AG04450 (cell line): Measurements from ENCODE around the gene DMRTB1. TPM values are rescaled to one million over a fixed set of nuclear protein-coding genes. Genes with fewer than 3 reads are reported as not detected.

Experiments used
- CTCF ChIA-PET: fragments of 300-600, 350-600 bp; formaldehyde crosslinking; extraction: SDS; loops from one replicate; lab custom pipeline; 2022; ENCODE audit warnings: antibody characterized with exemption, inconsistent platforms; lab: Charles Lee
- POLR2A ChIA-PET: fragments of 350-600 bp; formaldehyde crosslinking; extraction: SDS; loops from one replicate; lab custom pipeline; 2021; ENCODE audit warnings: antibody characterized with exemption, inconsistent platforms; lab: Yijun Ruan, JAX
- DNase-seq: peaks from one replicate; pipeline ENCODE4 v3.0.0-alpha.2; 2011; ENCODE audit warnings: low read depth, low spot score
- H3K27ac ChIP-seq: one replicate; pipeline ENCODE4 v1.5.1; 2012; ENCODE audit warnings: low read depth, low read length, control low read depth
- H3K27me3 ChIP-seq: one replicate; pipeline ENCODE4 v1.6.0; 2012; ENCODE audit warnings: low read length; ENCODE audit not compliant: control insufficient read depth, insufficient read depth
- H3K4me3 ChIP-seq: 2 replicates; pipeline ENCODE4 v1.5.1; 2011; ENCODE audit warnings: mild to moderate bottlenecking, low read depth, low read length, control low read depth
- H3K9me3 ChIP-seq: 2 replicates; pipeline ENCODE4 v1.5.1; 2012; ENCODE audit warnings: low read length; ENCODE audit not compliant: control insufficient read depth, insufficient read depth
- polyA minus RNA-seq: library from RNA; depleted of rRNA, polyadenylated mRNA; stranded (reverse); fragments of >200 nt; gene quantifications from 2 replicates; pipeline ENCODE4 v1.2.3, GENCODE V29; 2011; rRNA and poly(A)+ RNA removed
- polyA plus RNA-seq: library from polyadenylated mRNA; depleted of rRNA; stranded (reverse); fragments of >200 nt; gene quantifications from 2 replicates; pipeline ENCODE4 v1.2.3, GENCODE V29; 2011; rRNA removed
- TF ChIP-seq, protein P1 (sequence below): IDR thresholded peaks from 2 replicates; pipeline ENCODE4 v1.5.1; 2011; ENCODE audit warnings: low read depth, low read length, control low read depth, inconsistent platforms

DMRTB1 gene
- polyA plus RNA-seq: not detected in 2 replicates
- not detected in 2 replicates for polyA minus RNA-seq

DNA sequence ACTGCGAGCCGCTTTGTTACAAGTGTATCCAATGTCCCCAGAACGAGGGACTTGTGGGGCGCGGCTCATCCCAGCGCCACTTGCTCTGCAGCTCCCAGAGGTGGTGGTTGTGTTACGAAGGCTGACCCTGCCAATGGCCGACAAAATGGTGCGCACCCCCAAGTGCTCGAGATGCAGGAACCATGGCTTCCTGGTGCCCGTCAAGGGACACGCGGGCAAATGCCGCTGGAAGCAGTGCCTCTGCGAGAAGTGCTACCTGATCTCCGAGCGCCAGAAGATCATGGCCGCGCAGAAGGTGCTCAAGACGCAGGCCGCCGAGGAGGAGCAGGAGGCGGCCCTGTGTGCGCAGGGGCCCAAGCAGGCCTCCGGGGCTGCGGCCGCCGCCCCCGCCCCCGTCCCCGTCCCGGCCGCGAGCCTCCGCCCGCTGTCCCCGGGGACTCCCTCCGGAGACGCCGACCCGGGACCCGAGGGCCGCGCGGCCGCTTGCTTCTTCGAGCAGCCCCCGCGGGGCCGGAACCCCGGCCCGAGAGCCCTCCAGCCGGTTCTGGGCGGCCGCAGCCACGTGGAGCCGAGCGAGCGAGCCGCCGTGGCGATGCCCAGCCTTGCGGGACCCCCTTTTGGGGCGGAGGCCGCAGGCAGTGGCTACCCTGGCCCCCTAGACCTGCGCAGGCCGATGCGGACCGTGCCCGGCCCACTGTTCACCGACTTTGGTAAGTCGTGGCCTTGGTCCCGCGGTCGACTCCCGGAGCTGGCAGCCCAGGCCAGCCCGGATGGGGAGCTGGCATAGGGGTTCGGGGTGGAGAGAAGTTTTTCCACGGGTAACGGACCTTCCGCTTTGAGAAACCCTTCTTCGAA is at the start of gene DMRTB1:
TSS of gene DMRTB1 (plus strand) at position 79 of the 855 bp plus-strand sequence. CDS start at position 134, 55 bp downstream.
- peaks cover 8% of the 10 kb centered on the region; the same call in 1 of the 2 replicates for H3K9me3 ChIP-seq
- POLR2A ChIA-PET: interaction anchor here (0.6 kb wide), 1 partner anchor 361 kb away, joined by 6 read pairs; no protein-coding TSS in a partner anchor
- H3K27me3 ChIP-seq: peaks cover 7% of the 10 kb centered on the region
- H3K27ac ChIP-seq: no peak within 1 kb of the TSS
- TF ChIP-seq, protein P1, sequence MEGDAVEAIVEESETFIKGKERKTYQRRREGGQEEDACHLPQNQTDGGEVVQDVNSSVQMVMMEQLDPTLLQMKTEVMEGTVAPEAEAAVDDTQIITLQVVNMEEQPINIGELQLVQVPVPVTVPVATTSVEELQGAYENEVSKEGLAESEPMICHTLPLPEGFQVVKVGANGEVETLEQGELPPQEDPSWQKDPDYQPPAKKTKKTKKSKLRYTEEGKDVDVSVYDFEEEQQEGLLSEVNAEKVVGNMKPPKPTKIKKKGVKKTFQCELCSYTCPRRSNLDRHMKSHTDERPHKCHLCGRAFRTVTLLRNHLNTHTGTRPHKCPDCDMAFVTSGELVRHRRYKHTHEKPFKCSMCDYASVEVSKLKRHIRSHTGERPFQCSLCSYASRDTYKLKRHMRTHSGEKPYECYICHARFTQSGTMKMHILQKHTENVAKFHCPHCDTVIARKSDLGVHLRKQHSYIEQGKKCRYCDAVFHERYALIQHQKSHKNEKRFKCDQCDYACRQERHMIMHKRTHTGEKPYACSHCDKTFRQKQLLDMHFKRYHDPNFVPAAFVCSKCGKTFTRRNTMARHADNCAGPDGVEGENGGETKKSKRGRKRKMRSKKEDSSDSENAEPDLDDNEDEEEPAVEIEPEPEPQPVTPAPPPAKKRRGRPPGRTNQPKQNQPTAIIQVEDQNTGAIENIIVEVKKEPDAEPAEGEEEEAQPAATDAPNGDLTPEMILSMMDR: no peak
- H3K4me3 ChIP-seq: no peak within 1 kb of the TSS
- CTCF ChIA-PET: interaction anchor here (1.4 kb wide), 1 partner anchor 295 kb away, joined by 4 read pairs; no protein-coding TSS in a partner anchor
- DNase-seq: no peak

DNA sequence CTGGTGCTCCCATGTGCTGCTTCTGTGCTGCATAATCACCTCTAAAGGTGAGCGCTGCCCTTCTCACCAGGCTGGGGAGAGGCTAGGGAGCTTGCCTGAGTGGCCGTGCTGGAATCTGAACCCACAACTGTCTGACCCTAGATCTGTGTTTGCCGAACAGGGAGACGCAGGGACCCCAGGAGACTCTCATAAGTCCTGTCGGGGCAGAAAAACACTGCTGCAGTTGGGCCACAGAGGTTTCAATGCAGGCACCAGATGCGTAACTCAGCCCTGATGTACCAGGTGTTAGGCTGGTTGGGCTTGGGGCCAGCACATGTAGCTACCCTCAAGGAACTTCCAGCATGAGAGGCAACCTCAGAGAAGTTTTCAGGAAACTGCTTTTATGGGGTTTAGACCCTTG is 49.5 kb upstream of the DMRTB1 start:
- DNase-seq: no peak
- ChIA-PET POLR2A (no interaction called here), CTCF (interaction anchor here (1.8 to 2.1 kb wide), 2 partner anchors 17 to 132 kb away, joined by 6 to 14 read pairs; no protein-coding TSS in a partner anchor)
- Histone ChIP-seq H3K4me3 (no peak overlapping the region), H3K27me3 (peaks cover 18% of the 10 kb centered on the region), H3K9me3 (no peaks in the 10 kb centered on the region), H3K27ac (no peak overlapping the region)
- TF ChIP-seq, protein P1: no peak

DNA sequence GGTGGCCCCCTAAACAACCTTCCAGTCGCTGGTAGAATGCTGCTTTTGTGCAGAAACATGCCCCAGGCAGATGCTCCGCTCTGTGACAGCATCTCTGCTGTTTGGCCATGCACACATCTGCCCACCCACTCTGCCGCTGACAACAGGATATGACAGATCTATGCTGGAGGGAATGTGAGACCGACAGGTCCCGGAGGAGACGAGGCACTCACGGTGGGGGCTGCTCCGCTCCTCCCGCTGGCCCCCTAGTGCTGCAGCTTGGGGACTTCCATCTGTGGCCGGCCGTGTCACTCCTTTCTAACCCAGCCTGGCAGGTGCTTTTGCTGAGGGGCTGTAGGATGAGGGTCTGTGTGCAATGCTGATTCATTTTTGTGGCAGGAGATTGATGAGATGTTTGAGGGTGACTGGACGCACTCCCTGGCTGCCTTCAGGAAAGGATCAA is 49.1 kb upstream of the DMRTB1 start:
- no peak for DNase-seq
- no peaks in the 10 kb centered on the region for H3K9me3 ChIP-seq
- peaks cover 17% of the 10 kb centered on the region for H3K27me3 ChIP-seq
- ChIA-PET POLR2A (interaction anchor here (0.7 kb wide), 1 partner anchor 388 kb away, joined by 3 read pairs; no protein-coding TSS in a partner anchor), CTCF (interaction anchor here (1.8 to 2.1 kb wide), 2 partner anchors 17 to 132 kb away, joined by 6 to 14 read pairs; no protein-coding TSS in a partner anchor)
- no peak overlapping the region for H3K27ac ChIP-seq
- no peak overlapping the region for H3K4me3 ChIP-seq
- TF ChIP-seq, protein P1: no peak

DNA sequence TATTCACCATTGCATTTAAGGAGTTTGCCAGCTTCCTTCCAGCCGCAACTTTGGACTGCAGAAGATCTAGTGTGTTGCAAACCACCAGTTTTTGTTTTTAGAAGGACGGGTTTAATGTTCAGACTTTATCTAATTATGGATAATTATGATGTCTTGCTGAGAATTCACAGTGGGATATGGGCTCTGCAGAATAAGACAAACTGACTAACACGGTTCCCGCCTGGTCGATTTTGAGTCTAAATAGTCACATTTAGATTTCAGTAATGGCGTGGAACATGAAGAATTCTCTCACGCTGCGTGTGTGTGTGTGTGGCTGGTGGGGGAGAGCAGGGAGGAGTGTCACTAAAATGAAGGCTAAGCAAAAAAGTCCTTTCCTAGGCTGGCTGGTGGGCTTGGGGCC is 48.5 kb upstream of the DMRTB1 start:
- H3K9me3 ChIP-seq: no peaks in the 10 kb centered on the region
- TF ChIP-seq, protein P1: no peak
- no peak overlapping the region for H3K27ac ChIP-seq
- peaks cover 17% of the 10 kb centered on the region for H3K27me3 ChIP-seq
- ChIA-PET POLR2A (interaction anchor here (0.7 kb wide), 1 partner anchor 387 kb away, joined by 3 read pairs; no protein-coding TSS in a partner anchor), CTCF (interaction anchor here (1.8 kb wide), 1 partner anchor 18 kb away, joined by 6 read pairs; no protein-coding TSS in a partner anchor)
- DNase-seq: no peak
- H3K4me3 ChIP-seq: no peak overlapping the region
